ENCODE results near the gene CAPN3.

Gene CAPN3

DNA sequence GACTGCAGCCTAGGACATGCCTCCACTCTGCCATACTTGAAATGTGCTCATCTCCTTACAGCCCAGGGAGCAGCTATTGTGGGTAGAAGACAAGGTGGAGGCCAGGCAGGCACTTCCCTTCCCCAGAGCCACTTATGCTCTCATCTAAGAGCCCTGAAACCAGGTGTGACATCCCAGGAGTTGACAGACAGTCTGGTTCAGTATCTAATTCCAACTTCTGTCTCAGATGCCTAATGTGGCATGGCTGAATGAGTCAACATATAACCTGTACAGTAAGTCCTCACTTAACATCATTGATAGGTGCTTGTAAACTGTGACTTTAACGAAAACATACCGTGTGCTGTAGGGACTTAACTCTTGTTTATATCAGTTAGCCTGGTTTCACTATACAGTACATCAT is 1.2 kb upstream of the CAPN3 start:
- DNase-seq: no peak

DNA sequence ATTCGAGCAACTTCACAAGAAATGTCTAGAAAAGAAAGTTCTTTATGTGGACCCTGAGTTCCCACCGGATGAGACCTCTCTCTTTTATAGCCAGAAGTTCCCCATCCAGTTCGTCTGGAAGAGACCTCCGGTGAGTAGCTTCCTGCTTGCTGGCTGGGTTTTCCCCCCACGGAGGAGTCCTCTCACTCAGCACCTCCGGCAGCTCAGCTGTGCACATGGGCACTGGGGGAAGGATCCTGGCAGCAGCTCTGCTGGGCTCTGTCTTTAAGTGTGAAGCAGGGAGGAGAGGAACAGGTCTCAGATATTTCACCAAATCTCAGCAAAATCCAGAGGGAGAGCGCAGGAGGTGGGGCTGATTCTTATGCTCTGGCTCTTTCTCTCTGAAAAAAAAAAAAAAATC is 684 bp downstream of the CAPN3 start:
- DNase-seq: no peak

DNA sequence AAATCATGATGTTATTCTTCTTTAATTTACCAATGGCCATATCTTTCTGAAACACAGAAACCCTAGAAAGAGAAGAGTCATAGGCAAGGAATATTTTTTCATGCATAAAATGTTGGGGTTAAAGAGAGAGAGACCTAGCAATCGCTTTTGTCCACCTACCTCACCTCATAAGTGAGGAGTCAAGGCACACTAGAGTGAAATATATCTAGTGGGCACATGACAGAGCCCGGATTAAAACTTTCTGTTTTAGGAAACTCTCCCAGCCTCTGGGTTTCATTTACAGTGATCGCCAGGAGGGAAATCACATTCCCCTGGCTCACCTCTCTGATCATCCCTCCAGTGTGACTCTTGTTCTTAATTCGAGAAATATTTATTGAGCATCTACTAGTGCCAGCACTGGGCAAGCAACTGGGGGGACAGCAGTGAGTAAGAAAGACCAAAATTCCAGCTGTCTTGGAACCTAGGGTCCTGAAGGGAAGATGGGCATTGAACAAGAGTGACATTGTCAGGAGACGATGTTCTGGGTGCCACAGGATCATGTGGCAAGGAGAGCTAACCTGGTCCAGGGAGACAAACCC is 1.3 kb downstream of the CAPN3 start:
- DNase-seq: no peak

- no peak for DNase-seq
These were observed 4.2 kb downstream of the CAPN3 start for GRCh38 chr15:42363487-42363886.

- DNase-seq: no peak
These were observed 4.6 kb downstream of the CAPN3 start for GRCh38 chr15:42363942-42364341.

DNA sequence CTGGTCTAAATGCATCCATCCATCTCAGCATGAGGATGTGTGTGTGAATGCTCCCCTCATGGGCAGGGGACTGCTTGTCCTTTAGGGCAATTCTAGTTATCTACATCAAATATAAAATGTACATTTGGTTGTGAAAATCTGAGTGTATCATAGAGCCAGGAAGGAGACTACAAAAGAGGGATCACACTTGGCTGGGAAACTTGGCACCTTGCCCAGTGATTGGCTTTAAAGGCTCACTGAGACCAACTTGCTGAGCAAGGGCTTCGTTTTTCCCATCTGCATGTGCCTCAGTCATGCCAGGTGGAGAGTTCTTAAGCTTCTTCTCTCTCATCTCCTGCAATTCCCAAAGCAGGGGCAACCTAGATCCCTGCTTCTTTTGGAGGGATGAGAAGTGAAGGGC is 5.2 kb downstream of the CAPN3 start:
- no peak for DNase-seq

DNA sequence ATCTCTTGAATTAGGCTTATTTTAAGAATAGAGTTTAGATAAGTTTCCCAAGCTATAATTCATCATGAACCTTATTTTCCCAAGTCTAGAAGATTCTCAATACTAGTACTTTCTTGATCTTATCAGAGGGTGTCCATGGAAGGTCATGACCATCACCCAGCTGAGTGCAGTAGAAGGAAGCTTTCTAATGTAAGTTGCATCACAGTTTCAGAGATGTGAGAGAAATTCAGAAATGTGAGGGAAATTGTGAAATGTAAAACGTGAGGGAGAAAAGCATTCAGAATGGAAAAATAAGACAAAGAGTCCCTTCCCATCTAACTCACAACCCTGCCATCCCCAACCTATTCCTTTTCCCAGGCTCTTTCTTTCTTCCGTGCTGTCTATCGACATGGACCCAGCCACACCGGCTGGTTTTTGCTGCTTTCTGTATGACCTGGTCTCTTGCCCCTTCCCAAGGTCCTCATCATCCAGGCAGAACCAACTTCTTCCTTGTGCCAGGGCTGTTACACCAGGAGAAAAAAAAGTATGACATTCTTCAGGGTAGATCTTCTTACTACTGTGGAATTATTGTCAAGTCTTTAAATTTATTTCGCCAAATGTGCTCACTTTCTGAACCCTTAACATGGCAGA is 6.7 kb downstream of the CAPN3 start:
- DNase-seq: no peak

DNA sequence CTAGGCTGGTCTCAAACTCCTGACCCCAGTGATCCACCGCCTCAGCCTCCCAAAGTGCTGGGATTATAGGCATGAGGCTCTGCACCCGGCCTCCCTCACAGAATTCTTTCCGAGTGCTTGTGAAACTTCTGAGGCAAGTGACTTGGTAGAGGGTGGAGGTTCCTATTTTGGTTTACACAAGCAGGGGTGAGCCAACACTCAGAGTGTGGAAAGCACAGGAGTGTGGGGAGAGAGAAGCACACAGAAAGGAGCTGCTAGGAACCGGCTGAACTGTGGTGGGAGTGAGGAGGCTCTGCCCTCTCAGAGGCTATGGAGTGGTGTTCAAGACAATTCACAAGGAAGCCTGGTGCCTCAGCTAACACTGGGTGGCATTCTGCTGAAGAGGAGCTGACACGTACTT is 7.7 kb downstream of the CAPN3 start:
- DNase-seq: no peak

DNA sequence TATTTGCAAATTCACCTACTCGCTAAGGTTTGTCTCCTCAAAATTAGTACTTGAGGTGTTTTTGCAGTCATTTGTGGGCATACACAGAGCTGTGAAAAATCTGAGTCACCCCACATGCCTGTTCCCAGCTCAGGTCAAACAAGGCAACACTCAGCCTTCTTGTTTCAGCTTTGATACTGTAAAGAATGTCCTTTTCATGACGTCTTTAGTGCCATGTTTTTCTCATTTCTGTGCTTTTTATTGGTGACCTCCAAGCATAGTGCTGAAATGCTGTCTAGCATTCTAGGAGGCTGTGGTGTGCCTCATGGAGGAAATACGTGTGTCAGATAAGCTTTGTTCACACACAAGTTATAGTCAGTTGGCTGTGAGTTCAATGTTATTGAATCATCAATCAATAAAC is 8.8 kb downstream of the CAPN3 start:
- DNase-seq: no peak

DNA sequence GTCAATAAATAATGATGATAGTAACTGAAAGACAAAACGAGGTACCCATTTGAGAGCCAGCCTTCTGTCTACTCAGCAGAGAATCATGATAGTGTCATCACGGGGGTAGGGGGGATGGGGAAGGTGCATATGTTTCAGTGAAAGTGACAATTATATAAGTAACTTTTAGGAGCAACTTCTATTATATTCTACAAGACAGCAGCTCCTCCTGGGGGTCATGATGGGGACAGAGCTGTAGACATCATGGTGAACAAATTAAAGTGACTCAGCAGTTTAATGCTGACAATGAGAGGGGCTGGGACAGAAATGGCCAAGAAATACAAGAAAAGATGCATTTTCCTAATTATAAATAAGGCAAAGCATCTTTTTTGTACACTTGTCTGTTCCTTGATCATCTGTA is 11.8 kb downstream of the CAPN3 start:
- no peak for DNase-seq

GRCh38 chr15:42373274-42373673 is 14.0 kb downstream of the CAPN3 start:
- DNase-seq: no peak

DNA sequence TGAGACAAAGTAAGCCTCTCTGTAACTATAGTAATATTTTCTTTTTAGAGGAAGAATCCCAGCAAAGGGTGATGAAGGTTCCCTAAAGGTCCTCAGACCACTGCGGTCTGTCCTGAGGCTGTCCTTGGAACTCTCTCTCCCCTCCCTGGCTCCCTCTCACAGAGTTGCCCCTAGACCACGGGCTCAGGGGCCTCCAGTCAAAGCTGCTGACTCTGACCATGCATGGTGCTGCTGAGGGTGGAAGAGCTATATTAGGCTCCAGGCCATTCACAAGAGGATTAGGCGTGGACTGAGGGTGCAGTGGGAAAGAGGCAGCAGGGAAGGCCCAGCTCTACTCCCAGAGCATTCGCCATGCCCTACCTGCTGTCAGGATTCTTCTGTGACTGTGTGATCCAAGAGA is 14.6 kb downstream of the CAPN3 start:
- DNase-seq: no peak

DNA sequence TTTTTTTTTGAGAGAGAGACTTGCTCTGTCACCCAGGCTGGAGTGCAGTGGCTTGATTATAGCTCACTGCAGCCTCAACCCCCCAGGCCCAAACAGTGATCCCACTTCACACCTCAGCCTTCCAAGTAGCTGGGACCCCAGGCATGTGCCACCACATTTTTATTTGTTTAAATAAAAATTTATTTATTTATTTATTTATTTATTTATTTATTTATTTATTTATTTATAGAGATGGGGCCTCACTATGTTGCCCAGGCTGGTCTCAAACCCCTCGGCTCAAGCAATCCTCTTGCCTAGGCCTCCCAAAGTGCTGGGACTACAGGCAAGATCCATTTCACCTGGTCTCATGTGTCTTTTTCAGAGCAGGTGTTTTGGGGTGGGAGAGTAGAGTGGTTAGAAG is 15.5 kb downstream of the CAPN3 start:
- no peak for DNase-seq

- DNase-seq: no peak
These were observed 16.0 kb downstream of the CAPN3 start for GRCh38 chr15:42375252-42375651.

DNA sequence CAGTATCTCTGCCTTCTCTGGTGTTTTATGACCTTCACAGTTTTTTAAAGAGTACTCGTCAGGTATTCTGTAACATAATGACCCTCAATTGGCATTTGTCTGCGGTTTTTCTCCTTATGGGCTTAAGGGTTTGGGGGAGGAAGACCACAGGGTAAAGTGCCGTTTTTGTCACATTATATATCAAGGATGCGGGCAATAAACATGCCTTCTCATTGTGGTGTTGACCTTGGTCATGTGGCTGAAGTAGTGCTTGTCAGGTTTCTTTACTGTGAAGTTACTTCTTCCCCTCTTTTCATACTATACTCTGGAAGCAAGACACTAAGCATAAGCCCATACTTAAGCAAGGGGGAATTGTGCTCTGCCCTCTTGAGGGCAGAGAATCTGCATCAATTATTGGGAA is 16.6 kb downstream of the CAPN3 start:
- no peak for DNase-seq

DNA sequence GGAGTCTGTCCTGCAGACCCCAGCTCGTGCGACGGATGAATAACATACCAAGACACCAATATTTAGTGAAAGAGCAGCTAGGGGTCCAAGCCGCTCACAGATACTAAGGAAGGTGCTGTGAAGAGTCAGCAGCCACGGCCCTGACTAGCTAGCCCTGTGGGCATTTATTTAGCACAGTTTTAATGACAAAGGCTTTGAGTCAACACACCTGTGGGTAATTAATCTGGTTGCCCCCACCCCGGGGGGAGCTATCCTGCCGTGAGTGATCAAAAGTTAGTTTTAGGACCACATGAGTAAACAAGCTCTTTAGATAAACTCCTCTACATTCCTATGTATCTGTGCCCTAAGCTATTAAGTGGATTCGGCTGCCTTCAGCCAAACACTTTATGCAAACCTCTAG is 18.7 kb downstream of the CAPN3 start:
- DNase-seq: no peak

- no peak for DNase-seq
These were observed 25.3 kb downstream of the CAPN3 start for GRCh38 chr15:42384597-42384996.

GRCh38 chr15:42385206-42385979 is 26.1 kb downstream of the CAPN3 start:
- no peak for DNase-seq

GRCh38 chr15:42385980-42386700 is 26.8 kb downstream of the CAPN3 start:
- no peak for DNase-seq

DNA sequence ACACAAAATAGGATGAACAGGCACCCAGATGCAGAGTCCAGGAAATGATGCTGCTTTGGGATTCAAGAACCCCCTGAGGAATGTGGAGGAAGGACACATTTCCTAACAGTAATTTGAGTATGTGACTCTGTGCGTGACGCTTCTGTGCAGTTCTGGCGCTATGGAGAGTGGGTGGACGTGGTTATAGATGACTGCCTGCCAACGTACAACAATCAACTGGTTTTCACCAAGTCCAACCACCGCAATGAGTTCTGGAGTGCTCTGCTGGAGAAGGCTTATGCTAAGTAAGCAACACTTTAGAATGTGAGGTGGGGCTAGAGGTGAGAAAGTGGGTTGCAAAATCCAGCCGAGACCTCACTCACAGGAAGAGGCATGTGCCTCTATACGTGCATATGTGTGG is 28.3 kb downstream of the CAPN3 start:
- no peak for DNase-seq

DNA sequence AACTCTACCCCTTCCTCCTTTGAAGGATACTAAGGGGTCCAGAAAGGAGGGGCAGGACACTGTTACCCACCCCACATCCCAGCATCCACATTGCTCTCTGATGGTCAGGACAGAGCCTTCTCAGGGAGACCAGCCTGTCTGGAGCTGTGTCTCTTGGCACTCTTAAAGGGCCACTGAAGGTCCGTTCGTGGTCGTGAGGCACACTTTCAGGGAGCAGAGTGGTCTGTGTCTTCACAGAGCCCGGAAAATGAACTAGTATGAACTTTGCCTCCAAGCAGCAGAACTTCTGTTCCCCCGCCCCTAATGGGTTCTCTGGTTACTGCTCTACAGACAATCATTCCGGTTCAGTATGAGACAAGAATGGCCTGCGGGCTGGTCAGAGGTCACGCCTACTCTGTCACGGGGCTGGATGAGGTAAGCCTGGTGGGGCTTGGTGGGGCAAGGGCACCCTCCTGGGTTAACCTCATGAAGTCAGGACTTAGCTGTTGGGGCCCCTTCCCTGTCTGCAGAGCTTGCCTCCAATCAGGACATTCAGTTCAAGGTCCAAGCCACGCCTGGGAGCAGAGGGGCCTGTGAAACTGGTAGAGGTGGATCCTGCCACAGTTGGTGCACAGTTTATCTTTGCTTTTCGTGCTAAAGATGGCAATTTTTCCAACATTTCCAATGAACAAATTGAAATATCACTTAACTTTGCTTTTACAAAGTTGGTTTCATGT is 33.2 kb downstream of the CAPN3 start:
- DNase-seq: no peak

DNA sequence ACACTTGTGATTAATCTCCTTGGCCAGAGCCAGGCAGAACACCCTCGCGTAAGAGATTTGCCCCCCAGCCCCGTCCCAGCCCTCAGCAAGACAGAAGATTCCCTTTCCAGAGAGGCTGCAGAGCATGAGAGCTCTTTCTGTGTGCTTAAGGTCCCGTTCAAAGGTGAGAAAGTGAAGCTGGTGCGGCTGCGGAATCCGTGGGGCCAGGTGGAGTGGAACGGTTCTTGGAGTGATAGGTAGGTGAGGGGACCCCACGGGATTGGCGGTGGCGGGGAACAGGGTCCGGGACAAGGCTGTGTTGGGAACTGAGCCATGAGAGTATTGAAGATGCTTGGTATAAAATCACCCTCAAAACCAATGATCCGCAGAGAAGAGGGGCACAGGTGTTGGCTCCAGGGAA is 34.8 kb downstream of the CAPN3 start:
- no peak for DNase-seq

DNA sequence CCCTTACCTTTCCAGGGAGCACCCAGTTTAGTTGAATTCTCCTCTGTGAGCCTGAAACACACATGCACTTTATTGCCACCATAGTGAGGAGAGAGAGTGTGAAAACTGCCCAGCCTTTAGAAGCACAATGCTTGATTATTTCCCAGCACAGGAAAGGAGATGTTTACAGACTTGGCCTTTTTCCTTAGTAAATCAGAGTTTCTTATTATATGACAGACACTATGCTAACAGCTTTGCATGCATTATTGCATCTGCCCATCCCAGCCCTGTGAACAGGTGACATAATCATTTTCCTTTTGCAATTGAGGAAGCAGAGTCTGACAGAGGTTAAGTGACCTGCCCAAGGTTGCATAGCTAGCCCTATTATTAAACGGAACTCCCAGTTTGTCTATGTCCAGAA is 36.5 kb downstream of the CAPN3 start:
- DNase-seq: no peak
